Osteocyte (in vitro differentiated cells): ENCODE measurements around the gene EFHB. TPM values are rescaled to one million over a fixed set of nuclear protein-coding genes. Genes with fewer than 3 reads are reported as not detected.
"Not testable (repeated sequence)": the region's sequence is repeated elsewhere in the genome, so short reads cannot be mapped to it uniquely, and the experiment has no call there.

Source experiments
- DNase-seq: peaks from one replicate; pipeline ENCODE4 v3.0.0; 2021; ENCODE audit warnings: mixed read lengths; ENCODE audit not compliant: unreplicated experiment; ENCODE audit errors: extremely low spot score
- H3K27ac Mint-ChIP-seq: one replicate; pipeline ENCODE4 v1.8.0; 2021; ENCODE audit warnings: mild to moderate bottlenecking, mixed read lengths; ENCODE audit not compliant: unreplicated experiment
- H3K27me3 Mint-ChIP-seq: one replicate; pipeline ENCODE4 v1.8.0; 2021; ENCODE audit warnings: mixed read lengths; ENCODE audit not compliant: unreplicated experiment
- H3K36me3 Mint-ChIP-seq: one replicate; pipeline ENCODE4 v1.8.0; 2021; ENCODE audit warnings: mixed read lengths; ENCODE audit not compliant: unreplicated experiment
- H3K4me1 Mint-ChIP-seq: one replicate; pipeline ENCODE4 v1.8.0; 2021; ENCODE audit warnings: mixed read lengths; ENCODE audit not compliant: unreplicated experiment
- H3K4me3 Mint-ChIP-seq: one replicate; pipeline ENCODE4 v1.8.0; 2021; ENCODE audit warnings: mild to moderate bottlenecking, moderate library complexity, mixed read lengths; ENCODE audit not compliant: unreplicated experiment
- H3K9me3 Mint-ChIP-seq: one replicate; pipeline ENCODE4 v1.8.0; 2021; ENCODE audit warnings: mixed read lengths; ENCODE audit not compliant: unreplicated experiment
- total RNA-seq: library from RNA; stranded (reverse); gene quantifications from 2 replicates; pipeline ENCODE4 v1.2.1, GENCODE V29; 2021
- TF ChIP-seq, protein P1 (sequence below): fragments of 200-600 bp; sonication (generic); IDR thresholded peaks from 2 replicates; pipeline ENCODE4 v1.5.0; 2021; ENCODE audit warnings: antibody characterized with exemption, mild to moderate bottlenecking, moderate library complexity

EFHB gene
- total RNA-seq, 1 donor from 2014 or later, result 1.8 TPM

- DNase-seq, result no peak
These were observed 35.3 kb downstream of the EFHB start for GRCh38 chr3:19898721-19899120.

GRCh38 chr3:19891740-19892139 lies 42.3 kb downstream of the EFHB start:
- Mint-ChIP-seq H3K36me3 (no peaks in the 10 kb centered on the region), H3K27me3 (no peaks in the 10 kb centered on the region), H3K27ac (no peak overlapping the region), H3K4me3 (no peak overlapping the region), H3K4me1 (peaks cover 23% of the 10 kb centered on the region), H3K9me3 (no peaks in the 10 kb centered on the region)
- no peak for DNase-seq
- TF ChIP-seq, protein P1, sequence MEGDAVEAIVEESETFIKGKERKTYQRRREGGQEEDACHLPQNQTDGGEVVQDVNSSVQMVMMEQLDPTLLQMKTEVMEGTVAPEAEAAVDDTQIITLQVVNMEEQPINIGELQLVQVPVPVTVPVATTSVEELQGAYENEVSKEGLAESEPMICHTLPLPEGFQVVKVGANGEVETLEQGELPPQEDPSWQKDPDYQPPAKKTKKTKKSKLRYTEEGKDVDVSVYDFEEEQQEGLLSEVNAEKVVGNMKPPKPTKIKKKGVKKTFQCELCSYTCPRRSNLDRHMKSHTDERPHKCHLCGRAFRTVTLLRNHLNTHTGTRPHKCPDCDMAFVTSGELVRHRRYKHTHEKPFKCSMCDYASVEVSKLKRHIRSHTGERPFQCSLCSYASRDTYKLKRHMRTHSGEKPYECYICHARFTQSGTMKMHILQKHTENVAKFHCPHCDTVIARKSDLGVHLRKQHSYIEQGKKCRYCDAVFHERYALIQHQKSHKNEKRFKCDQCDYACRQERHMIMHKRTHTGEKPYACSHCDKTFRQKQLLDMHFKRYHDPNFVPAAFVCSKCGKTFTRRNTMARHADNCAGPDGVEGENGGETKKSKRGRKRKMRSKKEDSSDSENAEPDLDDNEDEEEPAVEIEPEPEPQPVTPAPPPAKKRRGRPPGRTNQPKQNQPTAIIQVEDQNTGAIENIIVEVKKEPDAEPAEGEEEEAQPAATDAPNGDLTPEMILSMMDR, result no peak

More at GRCh38 chr3:19898721-19899120, 35.3 kb downstream of the EFHB start:
- Mint-ChIP-seq H3K9me3 (no peaks in the 10 kb centered on the region), H3K27ac (peak overlapping the region; percentile 56), H3K4me3 (peak overlapping the region; percentile 33), H3K4me1 (peaks cover 20% of the 10 kb centered on the region), H3K27me3 (no peaks in the 10 kb centered on the region), H3K36me3 (no peaks in the 10 kb centered on the region)
- TF ChIP-seq, protein P1, result no peak

GRCh38 chr3:19888428-19889152 lies 45.4 kb downstream of the EFHB start:
- TF ChIP-seq, protein P1, result no peak
- Mint-ChIP-seq H3K27me3 (no peaks in the 10 kb centered on the region), H3K36me3 (no peaks in the 10 kb centered on the region), H3K4me3 (no peak overlapping the region), H3K4me1 (peaks cover 39% of the 10 kb centered on the region), H3K27ac (peak overlapping the region; percentile 83), H3K9me3 (no peaks in the 10 kb centered on the region)
- DNase-seq, result no peak

GRCh38 chr3:19887122-19887521 lies 46.9 kb downstream of the EFHB start:
- H3K4me3 Mint-ChIP-seq, H3K9me3 Mint-ChIP-seq, H3K27me3 Mint-ChIP-seq, H3K27ac Mint-ChIP-seq, DNase-seq, H3K36me3 Mint-ChIP-seq: not testable (repeated sequence)
- peaks cover 39% of the 10 kb centered on the region for H3K4me1 Mint-ChIP-seq

GRCh38 chr3:19886404-19886803 lies 47.6 kb downstream of the EFHB start:
- TF ChIP-seq, protein P1, result no peak
- Mint-ChIP-seq H3K9me3 (no peaks in the 10 kb centered on the region), H3K27me3 (no peaks in the 10 kb centered on the region), H3K4me3 (no peak overlapping the region), H3K4me1 (peaks cover 39% of the 10 kb centered on the region), H3K27ac (no peak overlapping the region), H3K36me3 (no peaks in the 10 kb centered on the region)
- no peak for DNase-seq
